ENCODE results near the gene PLEKHG4.

DNA sequence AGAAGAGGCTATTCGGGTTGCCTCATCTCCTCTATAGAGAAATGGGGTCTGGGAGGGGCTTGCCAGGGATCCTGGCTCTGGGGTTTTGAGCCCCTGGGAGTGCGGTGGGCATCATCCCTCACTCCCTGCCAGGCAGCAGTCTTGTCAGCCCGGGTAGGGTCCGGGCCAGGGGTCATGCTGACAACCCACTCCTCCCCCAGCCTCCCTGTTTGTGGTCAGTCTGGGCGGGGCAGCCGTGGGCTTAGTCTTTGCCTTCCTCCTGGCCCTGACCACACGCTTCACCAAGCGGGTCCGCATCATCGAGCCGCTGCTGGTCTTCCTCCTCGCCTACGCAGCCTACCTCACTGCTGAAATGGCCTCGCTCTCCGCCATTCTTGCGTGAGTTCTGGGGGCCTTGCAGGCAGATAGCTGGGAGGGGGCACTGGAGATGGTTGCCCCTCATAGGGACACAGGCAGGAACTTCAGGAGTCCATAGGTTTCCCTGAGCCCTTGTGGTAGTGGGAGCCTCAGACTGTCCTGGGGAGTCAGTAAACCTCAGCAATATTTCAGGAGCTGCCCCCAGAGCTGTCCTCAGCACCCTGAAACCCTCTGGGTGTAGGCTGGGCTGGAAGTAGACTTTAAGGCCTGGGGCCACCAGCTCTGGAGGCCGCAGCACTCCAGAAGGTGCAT is 23.6 kb upstream of the PLEKHG4 start:
- TF ChIP-seq CTCF (IDR thresholded peaks at IDR 0.05; ENCODE audit: borderline replicate concordance, extremely low read depth, low read length, poor library complexity, severe bottlenecking) (no peak), EZH2 (IDR thresholded peaks at IDR 0.05; ENCODE audit: borderline replicate concordance, low read depth, low read length, severe bottlenecking) (no peak)
